ENCODE measurements around the gene USP54. TPM values are rescaled to one million over a fixed set of nuclear protein-coding genes. Genes with fewer than 3 reads are reported as not detected.

Gene USP54
- total RNA-seq, 1 experiment from 2014 or later, result 45.8 TPM

DNA sequence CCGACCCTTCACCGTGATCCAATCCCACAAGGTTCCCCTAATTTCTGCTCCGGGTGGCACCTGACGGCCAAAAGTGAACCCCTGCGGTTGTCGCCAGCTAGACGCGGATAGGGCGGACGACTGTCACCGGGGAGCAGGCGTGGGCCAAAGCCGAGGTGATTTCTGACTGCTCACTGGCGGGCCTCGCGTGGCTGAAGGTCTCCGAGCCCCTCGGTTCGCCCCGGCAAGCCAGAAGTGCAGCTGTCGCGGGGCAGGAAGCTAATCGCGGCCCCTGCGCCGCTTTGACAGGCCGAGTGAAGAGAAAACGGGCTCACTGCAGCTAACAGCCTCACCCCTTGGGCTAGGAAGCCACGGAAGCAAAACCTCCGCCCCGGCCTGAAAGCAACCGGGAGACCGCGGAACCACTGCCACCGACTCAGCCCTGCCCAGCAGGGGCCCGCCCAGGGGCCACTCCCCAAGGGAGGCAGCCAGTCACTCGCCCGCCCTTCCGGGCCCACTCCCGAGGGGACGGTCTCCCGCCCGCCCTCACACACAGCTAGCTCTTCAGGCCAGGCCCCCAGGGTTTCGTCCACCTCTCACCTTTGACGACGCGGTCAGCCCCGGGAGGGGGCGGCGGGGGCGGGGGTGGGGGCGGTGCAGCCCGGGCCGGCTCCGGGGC, 95.8 kb downstream of the USP54 start:
- CTCF ChIA-PET, result interaction anchor here (0.5 to 1.3 kb wide), 4 partner anchors 15 to 359 kb away, joined by 3 to 9 read pairs (median 4); no protein-coding TSS in a partner anchor
- H3K9me3 ChIP-seq, result no peaks in the 10 kb centered on the region
- H3K36me3 Mint-ChIP-seq (ENCODE audit: insufficient read depth, unreplicated experiment), result peaks cover 9% of the 10 kb centered on the region
- peak overlapping the region; percentile 89 for H3K4me3 Mint-ChIP-seq (ENCODE audit: unreplicated experiment)
- intact Hi-C loops (cut with micrococcal nuclease; ENCODE audit: unreplicated experiment), result loop anchor here (1.0 kb wide), 1 partner anchor 81 kb away; the partner anchor contains the start of gene ANXA7
- no peaks in the 10 kb centered on the region for H3K27me3 ChIP-seq (replicated peaks; ENCODE audit: control insufficient read depth, insufficient read depth, low read length)
- H3K4me3 ChIP-seq (ENCODE audit: low read depth, low read length), result peak overlapping the region; percentile 86
- no TSS peak for BruUV-seq (replicated peaks)
- no peaks in the 10 kb centered on the region for H3K27me3 Mint-ChIP-seq (ENCODE audit: insufficient read depth, unreplicated experiment)
- no peaks in the 10 kb centered on the region for H3K9me3 Mint-ChIP-seq (ENCODE audit: unreplicated experiment)
- peaks cover 27% of the 10 kb centered on the region for H3K4me1 Mint-ChIP-seq (ENCODE audit: low read depth, unreplicated experiment)
- H3K36me3 ChIP-seq (ENCODE audit: control insufficient read depth, insufficient read depth, low read length), result no peaks in the 10 kb centered on the region; the same call in 1 of the 2 replicates
- TF ChIP-seq, protein P1, sequence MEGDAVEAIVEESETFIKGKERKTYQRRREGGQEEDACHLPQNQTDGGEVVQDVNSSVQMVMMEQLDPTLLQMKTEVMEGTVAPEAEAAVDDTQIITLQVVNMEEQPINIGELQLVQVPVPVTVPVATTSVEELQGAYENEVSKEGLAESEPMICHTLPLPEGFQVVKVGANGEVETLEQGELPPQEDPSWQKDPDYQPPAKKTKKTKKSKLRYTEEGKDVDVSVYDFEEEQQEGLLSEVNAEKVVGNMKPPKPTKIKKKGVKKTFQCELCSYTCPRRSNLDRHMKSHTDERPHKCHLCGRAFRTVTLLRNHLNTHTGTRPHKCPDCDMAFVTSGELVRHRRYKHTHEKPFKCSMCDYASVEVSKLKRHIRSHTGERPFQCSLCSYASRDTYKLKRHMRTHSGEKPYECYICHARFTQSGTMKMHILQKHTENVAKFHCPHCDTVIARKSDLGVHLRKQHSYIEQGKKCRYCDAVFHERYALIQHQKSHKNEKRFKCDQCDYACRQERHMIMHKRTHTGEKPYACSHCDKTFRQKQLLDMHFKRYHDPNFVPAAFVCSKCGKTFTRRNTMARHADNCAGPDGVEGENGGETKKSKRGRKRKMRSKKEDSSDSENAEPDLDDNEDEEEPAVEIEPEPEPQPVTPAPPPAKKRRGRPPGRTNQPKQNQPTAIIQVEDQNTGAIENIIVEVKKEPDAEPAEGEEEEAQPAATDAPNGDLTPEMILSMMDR (IDR thresholded peaks at IDR 0.05; ENCODE audit: insufficient read depth in 1 of 2, low read depth in 1 of 2, low read length in 1 of 2, severe bottlenecking in 1 of 2, unreplicated experiment in 1 of 2), result no peak
- POLR2A ChIA-PET, result interaction anchor here (0.6 to 1.8 kb wide), 15 partner anchors 10 to 1869 kb away, joined by 3 to 18 read pairs (median 4); partner anchors contain the start of genes ANXA7, CFAP70, DNAJC9 and PSAP
- DNase-seq, result peak; percentile 96
- peak overlapping the region; percentile 84 for H3K27ac Mint-ChIP-seq (ENCODE audit: unreplicated experiment)
- H3K4me1 ChIP-seq, result peaks cover 8% of the 10 kb centered on the region; the same call in 1 of the 2 replicates

DNA sequence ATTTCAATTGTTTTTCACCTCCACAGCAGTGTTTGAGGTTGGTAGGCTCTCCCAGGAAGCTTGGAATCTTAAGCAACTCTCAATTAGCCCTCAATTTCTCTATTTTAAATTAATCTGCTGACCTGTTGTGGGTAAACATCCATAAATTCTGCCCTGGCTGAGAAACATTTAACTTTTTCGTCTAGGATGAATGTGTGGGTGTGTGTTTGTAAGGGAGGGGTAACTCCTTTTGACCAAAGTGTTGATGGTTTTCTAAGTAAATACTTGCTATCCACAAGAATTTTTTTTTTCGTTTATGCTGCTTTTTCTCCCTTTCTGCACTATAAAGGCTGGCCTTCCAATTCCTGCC, 96.3 kb downstream of the USP54 start:
- Histone ChIP-seq H3K27me3 (replicated peaks; ENCODE audit: control insufficient read depth, insufficient read depth, low read length) (no peaks in the 10 kb centered on the region), H3K4me1 (peaks cover 8% of the 10 kb centered on the region; the same call in 1 of the 2 replicates), H3K9me3 (no peaks in the 10 kb centered on the region), H3K36me3 (ENCODE audit: control insufficient read depth, insufficient read depth, low read length) (no peaks in the 10 kb centered on the region; the same call in 1 of the 2 replicates), H3K4me3 (ENCODE audit: low read depth, low read length) (peak overlapping the region; percentile 86)
- intact Hi-C loops (cut with micrococcal nuclease; ENCODE audit: unreplicated experiment), result loop anchor here (1.0 kb wide), 1 partner anchor 81 kb away; the partner anchor contains the start of gene ANXA7
- POLR2A ChIA-PET, result interaction anchor here (1.2 to 1.8 kb wide), 4 partner anchors 23 to 248 kb away, joined by 6 to 18 read pairs (median 12); partner anchors contain the start of genes ANXA7, CFAP70 and DNAJC9
- TF ChIP-seq, protein P1 (IDR thresholded peaks at IDR 0.05; ENCODE audit: insufficient read depth in 1 of 2, low read depth in 1 of 2, low read length in 1 of 2, severe bottlenecking in 1 of 2, unreplicated experiment in 1 of 2), result no peak
- Mint-ChIP-seq H3K4me1 (ENCODE audit: low read depth, unreplicated experiment) (peaks cover 27% of the 10 kb centered on the region), H3K36me3 (ENCODE audit: insufficient read depth, unreplicated experiment) (peaks cover 9% of the 10 kb centered on the region), H3K9me3 (ENCODE audit: unreplicated experiment) (no peaks in the 10 kb centered on the region), H3K27ac (ENCODE audit: unreplicated experiment) (peak overlapping the region; percentile 84), H3K27me3 (ENCODE audit: insufficient read depth, unreplicated experiment) (no peaks in the 10 kb centered on the region), H3K4me3 (ENCODE audit: unreplicated experiment) (peak overlapping the region; percentile 89)
- DNase-seq, result no peak
- TSS peak; percentile 67 for BruUV-seq (replicated peaks)
- CTCF ChIA-PET, result interaction anchor here (0.8 to 1.1 kb wide), 2 partner anchors 15 to 135 kb away, joined by 3 to 5 read pairs; no protein-coding TSS in a partner anchor

DNA sequence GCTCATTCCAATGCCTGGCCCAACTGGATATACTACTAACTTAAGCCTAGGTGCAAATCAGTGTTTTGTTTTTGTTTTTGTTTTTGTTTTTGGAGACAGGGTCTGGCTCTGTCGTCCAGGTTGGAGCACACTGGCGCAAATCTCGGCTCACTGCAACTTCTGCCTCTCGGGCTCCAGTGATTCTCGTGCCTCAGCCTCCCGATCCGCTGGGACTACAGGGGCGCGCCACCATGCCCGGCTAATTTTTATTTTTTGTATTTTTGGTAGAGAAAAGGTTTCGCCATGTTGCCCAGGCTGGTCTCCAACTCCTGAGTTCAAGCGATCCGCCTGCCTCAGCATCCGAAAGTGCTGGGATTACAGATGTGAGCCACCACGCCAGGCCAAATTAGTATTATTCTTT, 96.9 kb downstream of the USP54 start:
- Mint-ChIP-seq H3K27ac (ENCODE audit: unreplicated experiment) (peak overlapping the region; percentile 61), H3K27me3 (ENCODE audit: insufficient read depth, unreplicated experiment) (no peaks in the 10 kb centered on the region), H3K36me3 (ENCODE audit: insufficient read depth, unreplicated experiment) (peaks cover 9% of the 10 kb centered on the region), H3K4me3 (ENCODE audit: unreplicated experiment) (peak overlapping the region; percentile 89), H3K9me3 (ENCODE audit: unreplicated experiment) (no peaks in the 10 kb centered on the region), H3K4me1 (ENCODE audit: low read depth, unreplicated experiment) (peaks cover 27% of the 10 kb centered on the region)
- BruUV-seq (replicated peaks), result no TSS peak
- Histone ChIP-seq H3K9me3 (no peaks in the 10 kb centered on the region), H3K4me3 (ENCODE audit: low read depth, low read length) (peak overlapping the region; percentile 86), H3K4me1 (peaks cover 8% of the 10 kb centered on the region; the same call in 1 of the 2 replicates), H3K27me3 (replicated peaks; ENCODE audit: control insufficient read depth, insufficient read depth, low read length) (no peaks in the 10 kb centered on the region), H3K36me3 (ENCODE audit: control insufficient read depth, insufficient read depth, low read length) (no peaks in the 10 kb centered on the region; the same call in 1 of the 2 replicates)
- TF ChIP-seq, protein P1 (IDR thresholded peaks at IDR 0.05; ENCODE audit: insufficient read depth in 1 of 2, low read depth in 1 of 2, low read length in 1 of 2, severe bottlenecking in 1 of 2, unreplicated experiment in 1 of 2), result no peak
- intact Hi-C loops (cut with micrococcal nuclease; ENCODE audit: unreplicated experiment), result no loop called here
- CTCF ChIA-PET, result no interaction called here
- DNase-seq, result no peak
- POLR2A ChIA-PET, result interaction anchor here (1.0 kb wide), 1 partner anchor 242 kb away, joined by 3 read pairs; no protein-coding TSS in a partner anchor

Data from Caco-2 (cell line).